ENCODE data around the gene RTN3. TPM values are rescaled to one million over a fixed set of nuclear protein-coding genes. Genes with fewer than 3 reads are reported as not detected.

The RTN3 gene
- total RNA-seq, 1 experiment from 2014 or later: 93.9 TPM

DNA sequence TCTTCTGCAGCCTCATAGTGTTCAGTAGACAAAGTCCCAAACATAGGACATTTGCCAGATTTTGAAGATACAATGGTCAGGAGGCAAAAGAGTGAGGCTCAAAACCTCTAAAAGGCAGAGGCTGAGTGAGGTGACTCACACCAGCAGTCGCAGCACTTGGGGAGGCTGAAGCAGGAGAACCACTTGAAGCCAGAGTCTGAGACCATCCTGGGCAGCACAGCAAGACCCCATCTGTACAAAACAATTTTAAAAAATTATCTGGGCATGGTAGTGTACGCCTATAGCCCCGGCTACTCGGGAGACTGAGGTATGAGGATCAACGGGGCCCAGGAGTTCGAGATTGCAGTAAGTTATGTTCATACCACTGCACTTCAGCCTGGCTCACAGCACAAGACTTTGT lies 101.4 kb downstream of the RTN3 start:
- no peak overlapping the region for H3K4me3 ChIP-seq
- no peaks in the 10 kb centered on the region for H3K36me3 ChIP-seq
- peaks cover 13% of the 10 kb centered on the region for H3K4me1 ChIP-seq (replicated peaks)
- DNase-seq (ENCODE audit: low read depth in 1 of 2, low spot score in 2 of 2): no peak
- no peaks in the 10 kb centered on the region for H3K9me3 ChIP-seq (replicated peaks)
- no peaks in the 10 kb centered on the region for H3K27me3 ChIP-seq (replicated peaks)
- H3K27ac ChIP-seq: no peak overlapping the region

DNA sequence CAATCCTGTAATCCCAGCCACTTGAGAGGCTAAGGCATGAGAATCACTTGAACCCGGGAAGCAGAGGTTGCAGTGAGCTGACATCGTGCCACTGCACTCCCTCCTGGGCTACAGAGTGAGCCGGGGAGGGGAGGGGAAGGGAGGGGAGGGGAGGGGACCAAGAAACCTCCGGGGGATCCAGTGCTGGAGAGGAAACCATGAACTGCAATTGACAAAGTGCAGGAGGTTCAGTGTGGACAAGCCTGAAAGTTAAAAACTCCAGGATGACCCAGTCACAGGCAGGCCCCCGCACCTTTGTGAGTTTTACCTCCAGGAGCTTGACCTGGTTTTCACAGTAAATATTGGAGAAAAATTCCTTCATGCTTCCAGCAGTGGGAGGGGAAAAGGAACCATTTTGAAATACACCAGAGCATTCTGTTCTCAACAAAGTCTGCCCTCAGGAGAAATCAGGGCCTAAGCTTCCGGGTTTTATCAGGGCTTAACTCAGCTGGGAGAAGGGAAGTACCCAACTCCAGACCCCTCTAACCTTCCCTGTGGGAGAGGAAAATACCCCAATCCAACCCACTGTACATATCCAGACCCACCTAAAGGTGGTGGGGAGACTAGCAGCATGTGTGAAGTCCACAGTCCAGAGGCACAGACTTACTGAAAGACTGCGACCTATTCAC lies 102.8 kb downstream of the RTN3 start:
- Histone ChIP-seq H3K36me3 (no peaks in the 10 kb centered on the region), H3K9me3 (replicated peaks) (no peaks in the 10 kb centered on the region), H3K27me3 (replicated peaks) (no peaks in the 10 kb centered on the region), H3K4me1 (replicated peaks) (peaks cover 6% of the 10 kb centered on the region), H3K27ac (no peak overlapping the region), H3K4me3 (no peak overlapping the region)
- no peak for DNase-seq (ENCODE audit: low read depth in 1 of 2, low spot score in 2 of 2)

DNA sequence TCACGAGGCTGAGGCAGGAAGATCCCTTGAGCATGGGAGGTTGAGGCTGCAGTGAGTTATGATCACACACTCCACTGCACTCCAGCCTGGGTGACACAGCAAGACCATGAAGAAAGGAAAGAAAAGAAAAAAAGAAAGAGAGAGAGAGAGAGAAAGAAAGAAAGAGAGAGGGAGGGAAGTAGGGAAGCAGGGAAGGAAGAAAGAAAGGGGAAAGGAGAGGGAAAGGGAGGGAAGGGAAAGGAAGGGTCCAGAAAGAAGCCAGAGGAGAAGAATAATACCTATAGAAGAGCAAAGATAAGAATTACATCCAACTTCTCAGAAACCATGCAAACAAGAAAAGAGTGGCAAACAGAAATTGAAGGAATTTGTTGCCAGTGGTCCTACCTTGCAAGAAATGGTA lies 104.5 kb downstream of the RTN3 start:
- no peak overlapping the region for H3K27ac ChIP-seq
- H3K9me3 ChIP-seq (replicated peaks): peaks cover 2% of the 10 kb centered on the region
- no peak for DNase-seq (ENCODE audit: low read depth in 1 of 2, low spot score in 2 of 2)
- H3K4me3 ChIP-seq: no peak overlapping the region
- no peaks in the 10 kb centered on the region for H3K27me3 ChIP-seq (replicated peaks)
- no peaks in the 10 kb centered on the region for H3K4me1 ChIP-seq (replicated peaks)
- H3K36me3 ChIP-seq: no peaks in the 10 kb centered on the region

DNA sequence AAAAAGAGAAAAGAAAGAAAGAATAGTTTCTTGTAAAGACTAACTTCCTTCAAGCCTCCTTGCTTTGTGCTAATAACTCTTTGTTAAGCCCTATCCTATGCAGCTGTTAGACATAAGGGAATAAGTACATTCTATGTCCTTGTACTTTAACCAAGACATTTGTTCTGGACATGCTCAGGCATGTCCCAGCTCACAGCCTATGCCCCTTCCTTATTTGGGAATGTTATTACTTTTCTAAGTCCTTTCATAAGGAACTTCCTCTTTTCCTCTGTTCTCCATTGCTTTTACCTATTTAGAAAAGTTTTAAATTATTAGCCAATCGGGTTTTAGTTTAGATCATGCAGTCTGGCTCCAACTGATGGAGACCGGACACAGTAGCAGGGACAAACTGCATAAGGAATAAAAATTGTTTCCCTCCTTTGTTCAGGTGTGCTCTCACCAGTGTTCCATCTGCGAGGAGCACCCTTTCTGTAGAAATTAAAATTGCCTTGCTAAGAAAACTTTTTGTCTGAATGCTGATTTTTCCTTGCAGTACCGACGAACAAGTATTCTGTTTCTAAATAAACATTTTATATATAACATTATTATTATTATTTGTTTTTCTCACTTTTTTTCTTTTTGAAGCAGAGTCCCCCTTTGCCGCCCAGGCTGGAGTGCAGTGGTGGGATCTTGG lies 110.3 kb downstream of the RTN3 start:
- no peak overlapping the region for H3K27ac ChIP-seq
- H3K9me3 ChIP-seq (replicated peaks): peaks cover 12% of the 10 kb centered on the region
- no peaks in the 10 kb centered on the region for H3K36me3 ChIP-seq
- no peak for DNase-seq (ENCODE audit: low read depth in 1 of 2, low spot score in 2 of 2)
- no peaks in the 10 kb centered on the region for H3K27me3 ChIP-seq (replicated peaks)
- H3K4me3 ChIP-seq: no peak overlapping the region
- H3K4me1 ChIP-seq (replicated peaks): no peaks in the 10 kb centered on the region

DNA sequence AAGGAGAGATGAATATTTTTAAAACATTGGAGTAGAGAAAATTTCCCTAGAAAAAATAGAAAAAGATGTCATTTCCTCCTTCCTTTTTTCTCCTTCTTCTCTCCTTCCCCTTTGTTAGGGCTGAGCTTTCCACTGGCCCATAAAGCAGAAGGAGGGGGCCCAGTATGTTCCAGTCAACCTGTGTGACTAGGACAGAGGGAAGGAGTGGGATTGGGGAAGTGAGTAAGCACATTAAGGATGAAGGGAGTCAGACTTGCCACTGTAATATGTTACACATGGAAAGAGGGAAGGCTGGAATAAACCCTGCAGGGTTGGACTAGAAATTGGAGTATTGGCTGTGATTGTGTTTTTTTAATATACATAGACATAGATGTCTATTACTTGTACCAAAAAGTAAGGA lies 111.9 kb downstream of the RTN3 start:
- H3K4me3 ChIP-seq: no peak overlapping the region
- H3K27me3 ChIP-seq (replicated peaks): no peaks in the 10 kb centered on the region
- no peak overlapping the region for H3K27ac ChIP-seq
- peaks cover 12% of the 10 kb centered on the region for H3K9me3 ChIP-seq (replicated peaks)
- DNase-seq (ENCODE audit: low read depth in 1 of 2, low spot score in 2 of 2): no peak
- no peaks in the 10 kb centered on the region for H3K36me3 ChIP-seq
- H3K4me1 ChIP-seq (replicated peaks): no peaks in the 10 kb centered on the region

DNA sequence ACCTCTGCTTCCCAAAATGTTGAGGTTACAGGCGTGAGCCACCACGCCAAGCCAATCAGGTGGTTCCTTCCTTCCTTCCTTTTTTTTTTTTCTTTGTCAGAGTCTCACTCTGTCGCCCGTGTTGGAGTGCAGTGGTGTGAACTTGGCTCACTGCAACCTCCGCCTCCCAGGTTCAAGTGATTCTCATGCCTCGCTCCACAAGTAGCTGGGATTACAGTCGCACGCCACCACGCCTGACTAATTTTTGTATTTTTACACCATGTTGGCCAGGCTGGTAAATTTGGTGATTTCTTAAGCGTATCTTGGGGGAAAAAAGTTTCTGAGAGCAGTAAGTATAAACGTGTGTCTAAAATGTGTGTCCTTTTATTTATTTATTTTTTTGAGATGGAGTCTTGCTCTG lies 113.8 kb downstream of the RTN3 start:
- H3K27ac ChIP-seq: no peak overlapping the region
- H3K4me1 ChIP-seq (replicated peaks): no peaks in the 10 kb centered on the region
- peaks cover 12% of the 10 kb centered on the region for H3K9me3 ChIP-seq (replicated peaks)
- H3K36me3 ChIP-seq: no peaks in the 10 kb centered on the region
- no peak for DNase-seq (ENCODE audit: low read depth in 1 of 2, low spot score in 2 of 2)
- no peak overlapping the region for H3K4me3 ChIP-seq
- H3K27me3 ChIP-seq (replicated peaks): no peaks in the 10 kb centered on the region

DNA sequence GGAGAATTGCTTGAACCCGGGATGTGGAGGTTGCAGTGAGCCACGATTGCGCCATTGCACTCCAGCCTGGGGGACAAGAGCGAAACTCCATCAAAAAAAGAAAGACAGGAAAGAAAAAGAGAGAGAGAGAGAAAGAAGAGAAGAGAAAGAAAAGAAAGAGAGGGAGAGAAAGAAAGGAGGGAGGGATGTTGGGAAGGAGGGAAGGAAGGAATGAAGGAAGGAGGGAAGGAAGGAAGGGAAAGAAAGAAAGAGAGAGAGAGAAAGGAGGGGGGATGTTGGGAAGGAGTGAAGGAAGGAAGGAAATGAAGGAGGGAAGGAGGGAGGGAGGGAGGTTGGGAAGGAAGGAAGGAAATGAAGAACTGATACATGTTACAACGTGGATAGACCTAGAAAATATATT lies 119.6 kb downstream of the RTN3 start:
- no peak for DNase-seq (ENCODE audit: low read depth in 1 of 2, low spot score in 2 of 2)
- Histone ChIP-seq H3K27me3 (replicated peaks) (no peaks in the 10 kb centered on the region), H3K4me3 (no peak overlapping the region), H3K9me3 (replicated peaks) (no peaks in the 10 kb centered on the region), H3K36me3 (no peaks in the 10 kb centered on the region), H3K27ac (no peak overlapping the region), H3K4me1 (replicated peaks) (peaks cover 7% of the 10 kb centered on the region)

DNA sequence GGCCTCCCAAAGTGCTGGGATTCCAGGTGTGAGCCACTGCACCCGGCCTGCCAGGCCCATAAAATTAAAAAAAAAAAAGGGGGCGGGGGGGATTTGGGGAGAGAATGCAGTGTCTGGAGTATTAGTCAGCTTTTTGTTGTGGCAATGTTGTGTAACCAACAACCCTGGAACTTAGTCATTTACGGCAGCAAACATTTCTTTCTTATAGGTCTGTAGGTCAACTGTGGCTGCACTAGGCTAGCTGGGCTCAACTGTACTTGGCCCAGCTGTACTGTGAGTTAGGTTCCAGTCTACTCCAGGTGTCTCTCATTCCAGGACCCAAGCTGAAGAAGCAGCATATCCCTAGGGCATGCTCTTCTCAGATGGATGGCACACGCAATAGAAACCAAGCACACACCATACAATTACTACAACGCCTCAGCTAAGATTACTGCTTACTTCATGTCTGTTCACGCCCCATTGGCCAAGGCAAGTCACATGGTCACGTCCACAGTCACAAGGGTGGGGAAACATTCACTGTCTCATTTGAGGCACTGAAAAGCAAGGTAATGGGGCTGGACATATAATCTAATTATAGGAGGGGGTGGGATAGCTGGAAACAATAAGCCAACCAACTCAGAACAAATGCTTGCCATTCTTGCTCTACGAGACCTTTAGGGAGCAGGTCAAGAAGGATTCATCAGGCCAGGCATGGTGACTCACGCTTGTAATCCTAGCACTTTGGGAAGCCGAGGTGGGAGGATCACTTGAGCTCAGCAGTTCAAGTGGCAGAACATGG lies 121.5 kb downstream of the RTN3 start:
- Histone ChIP-seq H3K4me3 (no peak overlapping the region), H3K27me3 (replicated peaks) (no peaks in the 10 kb centered on the region), H3K36me3 (no peaks in the 10 kb centered on the region), H3K27ac (no peak overlapping the region), H3K4me1 (replicated peaks) (peaks cover 7% of the 10 kb centered on the region), H3K9me3 (replicated peaks) (no peaks in the 10 kb centered on the region)
- peak in 1 of 2 experiments; percentile 32 for DNase-seq (ENCODE audit: low read depth in 1 of 2, low spot score in 2 of 2)

DNA sequence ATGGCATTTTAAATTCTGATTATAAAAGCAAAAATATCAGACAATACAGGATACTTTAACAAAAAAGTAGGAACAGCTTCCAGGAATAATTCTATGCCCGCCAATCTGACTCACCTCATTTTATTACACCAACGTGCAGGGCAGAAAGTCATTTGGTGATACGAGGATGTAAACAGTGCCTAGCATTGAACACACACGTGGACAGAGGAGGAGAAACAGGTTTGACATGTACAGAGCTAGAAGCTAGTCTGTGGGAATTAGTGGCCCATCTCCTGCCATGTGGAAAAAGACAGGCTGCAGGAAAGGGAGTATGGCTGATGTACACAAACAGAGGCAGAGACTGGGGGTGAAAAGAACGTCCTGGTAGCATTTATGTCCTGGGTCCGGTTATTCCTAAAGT lies 123.0 kb downstream of the RTN3 start:
- Histone ChIP-seq H3K36me3 (no peaks in the 10 kb centered on the region), H3K27ac (no peak overlapping the region), H3K4me1 (replicated peaks) (peaks cover 7% of the 10 kb centered on the region), H3K4me3 (no peak overlapping the region), H3K9me3 (replicated peaks) (no peaks in the 10 kb centered on the region), H3K27me3 (replicated peaks) (no peaks in the 10 kb centered on the region)
- no peak for DNase-seq (ENCODE audit: low read depth in 1 of 2, low spot score in 2 of 2)

DNA sequence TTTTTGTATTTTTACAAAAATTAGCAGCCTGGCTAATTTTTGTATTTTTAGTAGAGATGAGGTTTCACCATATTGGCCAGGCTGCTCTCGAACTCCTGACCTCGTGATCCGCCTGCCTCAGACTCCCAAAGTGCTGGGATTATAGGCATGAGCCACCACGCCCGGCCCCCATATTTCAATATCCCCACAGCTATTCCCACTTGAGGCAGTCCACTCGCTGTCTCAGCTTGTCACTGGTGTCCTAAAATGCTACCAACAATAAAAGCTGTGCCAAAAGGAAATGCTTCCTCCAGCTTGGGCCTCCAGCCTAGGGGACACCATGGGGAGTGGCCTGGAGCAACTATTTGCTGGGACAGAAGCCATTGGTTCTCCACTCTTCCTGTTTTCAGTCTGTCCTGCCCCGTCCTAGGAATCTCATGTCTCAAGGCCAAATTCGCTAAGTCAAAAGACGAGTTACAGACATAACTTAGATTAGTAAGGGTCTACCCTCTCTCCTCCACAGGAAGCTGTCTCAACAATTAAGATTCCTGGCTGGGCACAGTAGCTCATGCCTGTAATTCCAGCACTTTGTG lies 124.6 kb downstream of the RTN3 start:
- no peaks in the 10 kb centered on the region for H3K36me3 ChIP-seq
- no peaks in the 10 kb centered on the region for H3K27me3 ChIP-seq (replicated peaks)
- no peak for DNase-seq (ENCODE audit: low read depth in 1 of 2, low spot score in 2 of 2)
- H3K27ac ChIP-seq: no peak overlapping the region
- no peaks in the 10 kb centered on the region for H3K9me3 ChIP-seq (replicated peaks)
- no peak overlapping the region for H3K4me3 ChIP-seq
- peaks cover 7% of the 10 kb centered on the region for H3K4me1 ChIP-seq (replicated peaks)

Other genes starting within 250 kb of the RTN3 start
- gene PLAAT5, start 190.3 kb upstream of the RTN3 start, total RNA-seq (2014; rRNA removed; shearing (Covaris generic)): 0.24 TPM in 1 of 2 replicates, not detected in the other
- 0.25 and 0.39 TPM in 2 replicates for gene LGALS12, start 175.4 kb upstream of the RTN3 start, total RNA-seq (2014; rRNA removed; shearing (Covaris generic))
- gene PLAAT4, start 144.7 kb upstream of the RTN3 start, total RNA-seq (2014; rRNA removed; shearing (Covaris generic)): 32.1 and 37.3 TPM in 2 replicates
- 0.39 TPM in 1 of 2 replicates, not detected in the other for gene PLAAT2, start 118.1 kb upstream of the RTN3 start, total RNA-seq (2014; rRNA removed; shearing (Covaris generic))
- gene PLAAT3, start 67.1 kb upstream of the RTN3 start, total RNA-seq (2014; rRNA removed; shearing (Covaris generic)): 55.8 and 63.8 TPM in 2 replicates
- gene ATL3, start 10.1 kb upstream of the RTN3 start, total RNA-seq (2014; rRNA removed; shearing (Covaris generic)): 105 and 183 TPM in 2 replicates
- 28.7 and 29.5 TPM in 2 replicates for gene ZFTA, start 87.3 kb downstream of the RTN3 start, total RNA-seq (2014; rRNA removed; shearing (Covaris generic))
- 89.3 and 95.5 TPM in 2 replicates for gene SPINDOC, start 132.0 kb downstream of the RTN3 start, total RNA-seq (2014; rRNA removed; shearing (Covaris generic))
- gene MARK2, start 157.6 kb downstream of the RTN3 start, total RNA-seq (2014; rRNA removed; shearing (Covaris generic)): 23.1 and 29.6 TPM in 2 replicates
- 1.5 and 1.6 TPM in 2 replicates for gene RCOR2, start 235.7 kb downstream of the RTN3 start, total RNA-seq (2014; rRNA removed; shearing (Covaris generic))

Data from SJSA1 (cell line).